H54 (cell line): ENCODE data around the gene MMP7.
"Not testable (repeated sequence)": the region's sequence is repeated elsewhere in the genome, so short reads cannot be mapped to it uniquely, and the experiment has no call there.

Experiments used
- DNase-seq: peaks from one replicate; pipeline ENCODE4 v3.0.0; 2011; ENCODE audit warnings: low spot score, mixed read lengths; ENCODE audit not compliant: insufficient read length
- FAIRE-seq: peaks from 3 replicates; lab custom pipeline; 2011; peaks lifted over from hg19 to GRCh38; lab: Jason Lieb, UNC
- POLR2A ChIP-seq: IDR thresholded peaks from 2 replicates; pipeline ENCODE4 v1.6.1; 2011; ENCODE audit warnings: low read depth, mild to moderate bottlenecking, low read length

The MMP7 gene

DNA sequence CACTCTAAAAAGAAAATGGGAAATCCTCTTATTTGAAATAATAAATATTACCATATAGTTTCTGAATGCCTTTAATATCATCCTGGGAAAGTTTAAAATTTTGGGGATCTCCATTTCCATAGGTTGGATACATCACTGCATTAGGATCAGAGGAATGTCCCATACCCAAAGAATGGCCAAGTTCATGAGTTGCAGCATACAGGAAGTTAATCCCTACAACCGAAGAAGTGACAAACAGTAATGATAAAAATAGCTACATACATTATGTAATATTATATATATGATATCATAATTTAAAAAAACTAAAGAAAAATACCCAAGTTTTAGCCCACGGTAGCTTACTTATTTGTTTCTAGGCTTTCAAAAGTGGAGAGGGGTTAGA is 7.4 kb downstream of the MMP7 start:
- DNase-seq (no peak), FAIRE-seq (no peak)
- no peak for TF ChIP-seq POLR2A

GRCh38 chr11:102522312-102523188 is 8.0 kb downstream of the MMP7 start:
- FAIRE-seq = no peak
- TF ChIP-seq POLR2A = no peak

DNA sequence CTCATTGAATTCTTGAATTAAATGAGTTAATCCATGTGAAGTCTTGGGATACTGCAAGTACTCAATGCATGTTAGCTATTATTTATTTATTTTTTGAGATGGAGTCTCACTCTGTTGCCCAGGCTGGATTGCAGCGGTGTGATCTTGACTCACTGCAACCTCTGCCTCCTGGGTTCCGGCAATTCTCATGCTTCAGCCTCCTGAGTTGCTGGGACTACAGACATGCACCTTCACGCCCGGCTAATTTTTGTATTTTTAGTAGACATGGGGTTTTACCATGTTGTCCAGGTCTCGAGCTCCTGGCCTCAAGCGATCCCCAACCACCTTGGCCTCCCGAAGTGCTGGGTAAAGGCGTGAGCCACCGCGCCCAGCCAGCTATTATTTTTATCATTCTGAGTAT is 9.4 kb downstream of the MMP7 start:
- FAIRE-seq = no peak
- no peak for DNase-seq
- TF ChIP-seq POLR2A = no peak

More at GRCh38 chr11:102522312-102523188, 8.0 kb downstream of the MMP7 start:
- DNase-seq = no peak

DNA sequence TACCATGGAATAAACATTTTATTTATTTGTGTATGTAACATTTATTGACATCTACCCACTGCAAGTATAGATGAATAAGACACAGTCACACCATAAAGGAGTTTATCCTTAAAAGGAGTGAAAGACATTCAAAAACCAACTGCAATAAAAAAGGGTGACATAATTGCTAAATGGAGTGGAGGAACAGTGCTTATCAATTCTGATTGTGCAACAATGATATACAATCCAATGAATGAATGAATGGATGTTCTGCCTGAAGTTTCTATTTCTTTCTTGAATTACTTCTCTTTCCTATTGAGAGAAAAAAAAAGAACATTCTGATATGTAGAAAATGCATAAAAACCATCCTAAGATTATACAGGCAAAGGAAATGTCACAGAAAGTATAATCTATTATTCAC is 10.0 kb downstream of the MMP7 start:
- DNase-seq (no peak), FAIRE-seq (no peak)
- TF ChIP-seq POLR2A = no peak

DNA sequence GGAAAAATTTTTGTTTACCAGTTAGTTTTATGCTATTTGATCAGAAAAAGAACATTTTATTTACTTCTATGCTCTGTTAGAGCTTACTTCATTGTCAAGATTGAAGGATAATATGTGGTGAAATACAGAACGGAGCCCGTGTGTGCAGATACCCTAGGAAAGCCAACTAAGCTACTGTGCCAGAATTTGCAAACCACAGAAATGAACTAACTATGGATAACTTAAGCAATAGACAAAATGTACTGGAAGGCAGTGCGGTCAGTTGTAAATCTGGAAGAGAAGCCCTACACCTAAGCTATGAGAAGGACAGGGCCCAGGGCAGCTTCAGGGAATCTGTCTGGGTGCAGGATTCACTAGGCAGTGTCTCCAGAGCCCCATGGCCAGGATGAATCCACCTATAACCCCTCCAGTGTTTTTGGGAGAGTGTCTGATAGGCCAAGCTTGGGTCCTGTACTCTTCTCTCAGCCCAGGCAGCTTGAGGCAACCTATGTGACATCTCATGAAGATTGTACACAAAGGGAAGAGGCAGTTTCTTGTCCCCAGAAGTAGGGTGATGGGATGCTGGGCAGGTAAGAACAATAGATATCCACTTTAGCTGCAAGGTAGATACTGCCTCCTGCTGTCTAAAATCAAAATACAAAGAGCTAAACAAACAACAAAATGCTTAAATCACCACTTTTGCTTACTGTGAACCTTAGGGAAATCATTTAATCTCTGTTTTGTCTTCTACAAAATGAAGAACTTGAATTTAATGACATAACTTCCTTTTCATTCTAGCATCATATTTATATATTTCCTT is 12.1 kb downstream of the MMP7 start:
- no peak for FAIRE-seq
- no peak for TF ChIP-seq POLR2A
- no peak for DNase-seq

DNA sequence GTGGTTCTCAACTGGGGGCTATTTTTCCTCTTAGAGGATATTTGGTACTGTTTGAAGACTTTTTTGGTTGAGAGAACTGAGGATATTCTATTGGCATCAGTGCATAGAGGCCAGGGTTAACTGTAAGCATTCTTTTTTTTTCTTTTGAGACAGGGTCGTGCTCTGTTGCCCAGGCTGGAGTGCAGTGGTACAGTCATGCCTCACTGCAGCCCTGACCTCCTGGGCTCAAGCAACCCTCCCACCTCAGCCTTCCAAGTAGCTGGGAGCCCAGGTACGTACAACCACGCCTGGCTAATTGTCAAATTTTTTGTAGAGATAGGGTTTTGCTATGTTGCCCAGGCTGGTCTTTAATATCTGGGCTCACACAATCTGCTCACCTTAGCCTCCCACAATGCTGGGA is 12.9 kb downstream of the MMP7 start:
- TF ChIP-seq POLR2A = no peak
- DNase-seq (no peak), FAIRE-seq (no peak)

GRCh38 chr11:102516179-102516578 is 14.4 kb downstream of the MMP7 start:
- no peak for TF ChIP-seq POLR2A
- FAIRE-seq = no peak
- DNase-seq = no peak

- no peak for FAIRE-seq
- no peak for TF ChIP-seq POLR2A
- no peak for DNase-seq
Observed at GRCh38 chr11:102513869-102514268, 16.7 kb downstream of the MMP7 start.

DNA sequence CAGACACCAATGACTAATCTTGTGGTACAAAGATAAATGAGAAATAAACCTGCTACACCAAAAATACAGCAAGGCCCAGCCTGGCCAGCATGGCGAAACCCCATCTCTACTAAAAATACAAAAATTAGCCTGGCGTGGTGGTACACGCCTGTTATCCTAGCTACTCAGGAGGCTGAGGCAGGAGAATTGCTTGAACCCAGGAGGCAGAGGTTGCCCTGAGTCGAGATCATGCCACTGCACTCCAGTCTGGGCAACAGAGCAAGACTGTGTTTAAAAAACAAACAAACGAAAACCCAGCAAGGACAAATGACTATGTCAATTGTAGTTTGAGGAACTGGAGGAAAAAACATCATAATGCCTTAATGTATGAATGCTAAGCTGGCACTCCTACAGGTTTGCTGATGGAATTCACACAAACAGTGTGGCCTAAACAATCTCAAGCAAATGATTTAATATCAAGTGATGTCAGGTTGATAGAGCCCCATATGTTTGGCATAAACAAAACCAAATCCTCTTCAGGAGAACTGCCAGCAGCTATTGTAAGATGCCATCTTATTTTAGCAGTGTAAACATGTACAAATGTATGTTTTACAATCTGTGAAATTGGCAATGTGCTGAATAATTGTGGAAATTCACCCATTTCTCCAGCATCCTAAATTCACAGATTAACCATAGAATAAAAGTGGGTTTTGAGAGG is 20.0 kb downstream of the MMP7 start:
- FAIRE-seq (no peak), DNase-seq (no peak)
- TF ChIP-seq POLR2A = no peak

GRCh38 chr11:102502831-102503230 is 27.7 kb downstream of the MMP7 start:
- FAIRE-seq, DNase-seq: not testable (repeated sequence)

- no peak for TF ChIP-seq POLR2A
- DNase-seq (no peak), FAIRE-seq (no peak)
Observed at GRCh38 chr11:102500829-102501228, 29.7 kb downstream of the MMP7 start.

DNA sequence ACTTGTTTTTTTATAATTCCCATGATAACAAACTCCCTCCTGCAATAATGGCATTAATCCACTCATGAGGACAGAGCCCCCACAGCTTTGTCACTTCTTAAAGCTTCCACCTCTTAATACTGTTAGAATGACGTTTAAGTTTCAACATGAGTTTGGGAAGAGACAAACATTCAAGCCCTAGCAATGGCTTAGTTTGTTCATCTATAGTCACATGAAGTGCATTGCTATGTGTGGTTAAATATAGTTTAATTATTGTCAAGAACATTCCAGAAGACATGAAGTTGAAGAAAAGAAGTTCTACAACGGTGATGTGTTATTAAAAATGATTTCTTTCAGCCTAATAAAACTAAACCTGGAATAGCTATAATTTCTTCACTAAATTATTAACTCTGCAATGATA is 30.6 kb downstream of the MMP7 start:
- FAIRE-seq = no peak
- TF ChIP-seq POLR2A = no peak
- DNase-seq = no peak

- TF ChIP-seq POLR2A = no peak
- no peak for FAIRE-seq
- no peak for DNase-seq
Observed at GRCh38 chr11:102499151-102499550, 31.4 kb downstream of the MMP7 start.

DNA sequence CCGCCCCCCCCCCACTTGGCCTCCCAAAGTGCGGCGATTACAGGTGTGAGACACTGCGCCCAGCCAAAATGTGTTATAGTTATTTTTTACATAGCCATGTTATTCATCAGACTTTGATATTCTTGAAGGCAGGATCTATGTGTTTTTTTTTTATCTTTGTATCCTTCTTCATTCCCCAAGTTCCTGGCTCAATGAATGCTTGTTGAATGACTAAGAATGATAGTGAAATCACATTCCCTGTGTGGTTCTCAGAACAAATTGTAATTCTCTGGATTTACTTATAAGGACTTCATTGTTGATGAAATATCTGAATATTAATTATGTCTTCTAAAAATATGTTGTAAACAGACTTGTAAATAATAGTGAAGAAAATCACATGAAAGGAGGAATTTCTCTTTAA is 33.5 kb downstream of the MMP7 start:
- no peak for FAIRE-seq
- no peak for TF ChIP-seq POLR2A
- DNase-seq = no peak
